ENCODE results near the gene CCDC194.
A peak's percentile ranks its signal among the peaks of the same experiment; 100 is the strongest.

Gene CCDC194

GRCh38 chr19:17391371-17392151 is 2.4 kb downstream of the CCDC194 start:
- H3K27ac ChIP-seq, result peak overlapping the region; percentile 31; the same call in 1 of the 2 replicates
- TF ChIP-seq CTCF (conservative IDR thresholded peaks at IDR 0.05), result peak; percentile 66

- H3K27ac ChIP-seq, result peak overlapping the region; percentile 31; the same call in 1 of the 2 replicates
Observed at GRCh38 chr19:17390665-17391370, 3.2 kb downstream of the CCDC194 start.

DNA sequence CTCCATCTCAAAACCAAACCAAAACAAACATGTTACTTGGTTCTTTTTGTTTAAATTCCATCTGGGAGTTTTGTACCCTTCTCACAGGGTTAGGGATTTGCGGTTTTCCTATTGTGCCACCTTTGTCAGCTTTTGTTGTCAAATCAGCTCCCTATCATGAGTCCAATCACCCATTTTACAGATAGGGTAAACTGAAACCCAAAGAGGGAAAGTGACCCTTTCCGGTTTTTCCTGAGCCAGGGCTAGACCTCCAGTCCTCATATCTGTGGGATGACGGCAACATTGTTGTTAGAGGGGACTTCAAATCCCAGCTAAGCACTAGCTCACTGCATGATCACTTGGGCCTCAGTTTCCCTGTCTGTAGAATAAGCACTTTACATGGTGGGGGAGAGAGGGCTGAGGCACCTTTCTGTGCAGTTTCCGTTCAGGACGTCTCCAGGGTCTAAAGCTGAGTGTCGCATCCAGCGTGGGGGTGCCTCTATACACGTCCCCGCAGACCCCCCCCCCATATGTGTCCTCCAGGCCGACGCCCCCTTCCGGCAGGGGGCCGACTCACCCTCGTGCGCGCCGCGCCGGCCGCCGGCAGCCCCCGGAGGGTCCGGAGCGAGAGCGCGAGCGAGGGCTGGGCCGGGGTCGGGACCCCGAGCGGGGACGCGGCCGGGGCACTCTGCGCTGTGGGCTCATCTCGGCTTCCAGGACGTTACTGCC is 3.9 kb downstream of the CCDC194 start:
- H3K27ac ChIP-seq, result no peak overlapping the region

More at GRCh38 chr19:17390665-17391370, 3.2 kb downstream of the CCDC194 start:
- peak; percentile 88 for TF ChIP-seq CTCF (conservative IDR thresholded peaks at IDR 0.05)

DNA sequence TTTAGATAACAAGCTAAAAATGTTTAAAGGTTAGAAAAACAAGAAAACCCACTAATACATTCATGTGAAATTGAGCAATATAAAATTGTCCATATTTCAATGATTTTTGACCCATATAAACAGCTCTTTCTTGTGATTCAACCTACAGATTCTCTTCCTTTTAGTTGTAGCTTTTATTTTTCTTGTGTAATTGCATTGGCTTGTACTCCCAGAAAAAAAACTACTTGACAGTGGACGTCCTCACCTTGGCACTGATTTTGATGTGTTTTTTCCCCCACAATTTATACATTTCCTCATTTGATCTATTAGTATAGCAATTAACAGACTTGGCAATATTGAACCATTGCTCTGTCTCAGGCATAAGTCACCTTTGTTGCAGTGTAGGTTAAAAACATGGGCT is 4.7 kb downstream of the CCDC194 start:
- H3K27ac ChIP-seq, result no peak overlapping the region
- TF ChIP-seq CTCF (conservative IDR thresholded peaks at IDR 0.05), result no peak

More for the DNA sequence above, 3.9 kb downstream of the CCDC194 start:
- no peak for TF ChIP-seq CTCF (conservative IDR thresholded peaks at IDR 0.05)

- H3K27ac ChIP-seq, result no peak overlapping the region
- TF ChIP-seq CTCF (conservative IDR thresholded peaks at IDR 0.05), result peak; percentile 97
Observed at GRCh38 chr19:17385878-17386611, 8.0 kb downstream of the CCDC194 start.

DNA sequence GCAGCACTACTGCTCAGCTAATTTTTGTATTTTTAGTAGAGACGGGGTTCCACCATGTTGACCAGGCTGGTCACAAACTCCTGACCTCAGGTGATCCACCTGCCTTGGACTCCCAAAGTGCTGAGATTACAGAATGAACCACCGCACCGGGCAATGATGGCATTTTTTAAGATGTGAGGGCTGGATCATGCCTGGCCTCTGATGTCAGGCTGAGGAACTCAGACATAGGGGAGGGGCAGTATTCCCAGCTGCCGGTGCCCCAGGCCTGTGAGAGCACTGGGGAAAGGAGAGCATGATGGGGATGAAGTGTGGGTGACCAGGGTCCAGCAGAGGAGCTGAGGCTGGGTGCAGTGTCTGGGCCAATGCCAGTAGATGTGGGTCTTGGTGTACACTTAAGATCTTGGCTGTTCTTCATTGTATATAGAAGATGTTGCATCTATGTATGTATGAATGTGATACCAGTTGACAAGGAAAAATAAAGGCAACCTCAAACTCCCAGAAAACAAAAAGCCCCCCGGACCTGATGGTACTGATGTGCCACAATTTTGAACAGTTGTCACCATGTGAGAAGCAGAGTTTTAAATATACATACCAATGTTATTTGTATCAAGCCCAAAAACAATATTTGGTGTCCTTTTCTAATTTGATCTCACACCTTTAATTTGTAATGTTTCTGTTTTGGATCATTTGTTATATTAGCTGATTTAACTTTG is 13.4 kb downstream of the CCDC194 start:
- H3K27ac ChIP-seq, result no peak overlapping the region
- TF ChIP-seq CTCF (conservative IDR thresholded peaks at IDR 0.05), result no peak

All from VCaP (cell line).